ENCODE measurements around the gene BRS3.

The BRS3 gene

DNA sequence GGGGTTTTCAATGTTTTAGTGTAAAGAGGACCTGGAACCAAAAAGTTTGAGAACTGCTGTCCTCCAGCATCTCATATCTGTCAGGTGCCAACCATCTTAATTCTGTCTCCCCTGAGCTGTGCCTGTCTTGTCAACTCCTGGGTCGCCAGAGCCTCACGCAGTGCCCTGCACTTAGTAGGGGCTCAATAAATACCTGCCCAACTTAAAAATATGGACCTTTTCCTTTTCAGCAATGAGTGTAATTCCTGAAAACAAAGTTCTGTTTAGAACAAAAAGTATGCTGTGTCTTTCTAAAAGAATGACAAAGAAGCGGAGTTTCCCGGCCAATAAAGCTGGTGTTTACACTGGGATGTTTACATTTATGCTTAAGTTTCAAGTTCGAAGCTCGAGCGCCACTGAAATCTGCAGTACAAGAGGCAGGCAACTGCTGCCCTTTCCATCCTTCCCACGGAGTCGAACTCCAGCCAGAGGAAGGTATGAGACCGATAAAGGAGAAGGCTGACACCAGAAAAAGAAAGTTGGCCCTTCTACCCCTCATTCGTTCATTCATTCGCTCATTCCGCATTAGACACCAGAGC, 8.5 kb downstream of the BRS3 start:
- no peak for DNase-seq

DNA sequence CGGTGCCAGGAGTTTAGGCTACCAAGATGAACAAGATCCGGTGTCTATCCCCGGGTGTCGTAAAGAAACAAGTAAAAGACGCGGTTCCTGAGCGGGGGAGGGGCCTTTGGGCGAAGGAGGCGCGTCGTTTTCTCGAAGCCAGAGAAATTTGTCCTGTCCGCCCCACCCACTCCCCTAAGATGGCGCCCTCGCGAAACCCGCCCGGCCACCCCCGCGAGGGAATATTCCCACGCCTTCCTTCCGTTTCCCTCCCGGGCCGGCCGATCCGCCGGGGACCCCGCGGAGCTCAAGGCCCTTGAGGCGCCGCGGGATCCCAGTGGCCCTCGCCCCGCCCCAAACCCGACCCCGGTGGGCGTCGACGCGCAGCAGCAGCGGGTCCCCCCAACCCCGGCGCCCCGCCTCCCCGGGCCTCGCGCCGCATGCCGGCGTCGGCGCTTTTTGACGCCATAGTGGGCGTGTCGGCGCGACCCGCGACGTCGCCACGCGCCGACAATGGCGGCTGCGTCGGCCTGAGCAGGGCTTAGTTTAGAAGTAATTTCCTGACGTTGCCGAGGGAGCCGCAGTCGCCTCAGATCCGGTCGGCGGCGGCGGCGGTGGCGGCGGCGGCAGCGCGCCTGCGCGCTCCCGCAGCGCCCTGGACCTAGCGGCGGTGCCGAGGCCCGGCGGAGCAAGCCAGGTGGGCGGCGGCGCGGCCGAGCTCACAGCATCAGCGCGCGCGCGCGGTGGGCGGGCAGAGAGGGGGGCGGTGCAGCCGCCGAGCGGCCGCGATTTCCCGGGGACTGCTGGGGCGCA, 9.2 kb downstream of the BRS3 start:
- peak; percentile 65 to 70 for DNase-seq

DNA sequence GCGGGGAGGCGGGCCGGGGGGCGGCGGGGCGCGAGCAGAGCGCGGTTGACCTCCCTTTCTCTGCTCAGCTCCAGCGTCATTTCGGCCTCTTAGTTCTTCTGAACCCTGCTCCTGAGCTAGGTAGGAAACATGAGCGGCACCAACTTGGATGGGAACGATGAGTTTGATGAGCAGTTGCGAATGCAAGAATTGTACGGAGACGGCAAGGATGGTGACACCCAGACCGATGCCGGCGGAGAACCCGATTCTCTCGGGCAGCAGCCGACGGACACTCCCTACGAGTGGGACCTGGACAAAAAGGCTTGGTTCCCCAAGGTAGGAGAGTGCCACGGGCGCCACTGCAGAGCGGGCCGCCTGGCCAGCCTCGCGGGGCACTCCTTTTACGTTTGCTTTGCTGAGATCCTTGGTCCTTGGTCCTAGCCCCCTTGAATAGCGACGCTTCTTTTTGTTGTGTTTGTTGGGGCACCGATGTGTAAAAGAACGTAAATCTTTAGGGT, 9.9 kb downstream of the BRS3 start, which contains the start of gene HTATSF1:
Gene HTATSF1 (plus strand): TSS at position 37 of the 497 bp plus-strand sequence. CDS start 93 bp downstream, at position 130.
- DNase-seq = no peak

DNA sequence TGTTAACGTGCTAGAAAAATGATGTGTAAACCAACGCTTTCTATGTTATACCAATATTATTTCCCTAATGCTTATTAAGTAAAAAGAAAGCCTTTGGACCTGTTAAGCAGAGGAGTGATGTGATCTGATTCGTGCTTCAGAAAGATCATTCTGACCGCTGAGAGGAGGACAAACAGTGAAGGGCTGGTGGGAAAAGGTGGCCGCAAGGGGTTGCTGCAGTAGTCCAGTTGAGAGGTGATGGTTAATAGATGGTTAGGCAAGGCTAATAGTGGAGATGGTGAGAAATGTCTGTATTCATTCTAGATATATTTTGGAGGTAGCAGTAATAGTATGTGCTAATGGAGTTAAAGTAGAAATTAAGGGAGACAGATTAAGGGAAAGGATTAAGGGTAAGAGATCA, 31.3 kb downstream of the BRS3 start:
- DNase-seq = no peak

DNA sequence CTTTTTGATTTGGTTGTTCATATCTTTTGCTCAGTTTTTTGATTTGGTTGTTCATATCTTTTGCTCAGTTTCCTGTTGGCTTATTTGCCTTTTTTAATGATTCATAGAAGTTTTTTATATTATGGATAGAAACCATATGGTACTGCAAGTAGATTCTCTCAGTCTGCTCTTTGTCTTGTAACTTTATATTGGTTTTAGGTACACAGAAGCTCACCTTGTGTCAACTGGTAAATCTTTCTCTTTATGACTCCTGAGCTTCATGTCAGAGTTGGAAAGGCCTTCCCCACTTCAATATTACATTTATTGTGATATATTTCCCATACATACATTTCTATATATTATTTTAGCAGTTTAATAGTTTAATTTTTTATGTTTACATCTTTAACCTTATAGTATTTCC, 36.0 kb downstream of the BRS3 start:
- no peak for DNase-seq

DNA sequence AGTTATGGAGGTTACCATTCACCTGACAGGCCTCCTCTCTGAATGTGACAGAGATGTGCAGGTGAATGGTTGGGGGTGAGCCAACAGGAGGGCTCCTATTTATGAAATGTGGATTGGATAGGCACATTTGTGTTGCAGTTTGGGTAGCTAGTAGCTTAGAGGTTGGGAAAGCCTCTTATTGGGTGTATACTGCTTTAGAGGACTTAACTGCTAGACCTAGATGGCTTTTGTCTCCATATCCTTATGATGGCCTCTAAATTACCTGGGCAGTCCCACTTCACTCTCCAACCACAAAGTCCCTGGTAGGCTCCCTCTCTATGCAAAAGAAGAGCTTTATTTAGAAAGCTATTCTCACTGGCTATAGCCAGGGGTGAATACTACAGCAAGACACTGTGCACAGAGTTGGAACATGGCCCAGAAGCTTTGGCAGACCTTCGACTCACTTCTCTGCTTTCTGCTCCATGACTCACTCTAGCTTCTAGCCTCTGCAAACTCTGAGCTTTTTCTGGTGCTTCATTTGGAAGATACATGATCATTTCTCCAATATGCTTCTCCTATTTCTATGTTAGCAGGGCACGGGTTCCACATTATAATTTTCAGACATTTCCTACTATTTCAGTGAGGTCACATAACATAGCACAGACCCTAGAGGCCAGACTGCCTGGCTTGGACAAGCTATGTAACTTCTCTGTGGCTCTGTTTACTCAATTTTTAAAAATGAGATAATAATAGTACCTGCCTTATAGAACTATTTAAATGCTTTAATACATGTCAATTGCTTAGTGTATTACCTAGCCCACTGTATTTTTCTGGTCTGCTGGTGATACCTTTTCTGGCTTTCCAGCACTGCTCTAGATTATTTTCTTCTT, 38.2 kb downstream of the BRS3 start:
- no peak for DNase-seq

DNA sequence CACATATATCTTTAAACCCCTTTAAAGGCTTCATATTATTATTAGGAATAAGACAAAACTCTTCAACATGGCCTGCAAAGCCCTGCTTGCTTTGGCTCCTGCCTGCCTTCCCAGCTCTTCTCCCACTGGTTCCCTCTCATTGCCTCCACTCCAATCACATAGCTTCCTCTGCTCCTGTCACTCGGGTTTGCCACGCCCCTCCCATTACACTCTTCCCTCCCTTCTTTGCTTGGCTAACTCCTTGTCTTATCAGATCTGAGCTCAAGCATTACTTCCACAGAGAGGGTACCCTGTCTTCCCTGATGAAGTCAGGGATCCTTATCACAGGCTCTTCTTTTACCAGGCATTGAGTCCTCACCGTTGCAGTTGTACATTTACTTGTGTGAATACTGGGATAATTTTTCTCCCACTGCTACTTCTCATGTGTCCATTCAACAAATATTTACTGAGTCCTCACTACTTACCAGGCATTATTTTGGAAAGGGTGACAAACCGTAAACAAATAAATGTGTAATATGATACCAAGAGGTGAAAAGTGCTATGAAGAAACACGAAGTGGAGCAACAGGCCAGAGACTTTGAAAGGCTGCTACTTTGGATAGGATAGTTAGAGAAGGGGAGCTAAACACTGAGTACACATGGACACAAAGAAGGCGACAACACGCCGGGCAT, 41.0 kb downstream of the BRS3 start:
- no peak for DNase-seq

DNA sequence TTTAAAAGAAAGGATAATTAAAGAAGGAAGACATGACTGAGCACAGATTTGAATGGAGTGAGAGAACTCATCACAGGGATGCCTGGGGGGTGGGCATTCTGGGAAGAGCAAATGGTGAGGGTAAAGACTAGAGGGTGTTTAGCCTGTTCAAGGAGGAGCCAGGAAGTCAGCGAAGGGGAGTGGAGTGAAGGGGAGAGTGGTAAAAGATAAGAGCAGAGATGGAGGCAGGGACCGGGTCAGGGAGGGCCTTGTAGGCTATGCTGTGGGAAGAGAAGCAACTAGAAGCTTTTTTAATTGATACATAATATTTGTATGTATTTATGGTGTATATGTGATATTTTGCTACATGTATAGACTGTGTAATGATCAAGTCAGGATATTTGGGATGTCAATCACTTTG, 42.0 kb downstream of the BRS3 start:
- DNase-seq = no peak

DNA sequence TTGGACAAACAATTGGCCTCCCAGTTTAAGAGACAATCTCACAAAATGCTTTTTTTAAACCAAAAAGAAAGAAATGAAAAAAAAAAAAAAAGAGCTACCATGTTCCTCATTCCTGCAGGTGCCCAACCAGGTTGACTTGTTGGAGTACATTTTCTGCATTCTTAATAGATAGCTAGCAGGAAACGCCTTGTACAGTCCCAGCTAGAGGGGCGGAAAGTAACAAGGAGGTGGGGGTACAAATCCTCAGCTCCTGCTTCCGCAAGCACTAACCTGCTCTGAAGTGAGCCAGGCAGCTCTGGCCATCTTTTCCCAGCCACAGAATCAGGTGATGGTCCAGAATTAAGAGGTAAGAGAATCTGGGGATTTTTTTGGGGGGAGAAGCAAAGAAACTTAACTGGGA, 44.2 kb downstream of the BRS3 start, which contains the start of gene VGLL1:
Gene VGLL1 (plus strand): TSS at position 265 of the 400 bp plus-strand sequence. CDS start 3,806 bp downstream, outside the sequence.
- no peak for DNase-seq

DNA sequence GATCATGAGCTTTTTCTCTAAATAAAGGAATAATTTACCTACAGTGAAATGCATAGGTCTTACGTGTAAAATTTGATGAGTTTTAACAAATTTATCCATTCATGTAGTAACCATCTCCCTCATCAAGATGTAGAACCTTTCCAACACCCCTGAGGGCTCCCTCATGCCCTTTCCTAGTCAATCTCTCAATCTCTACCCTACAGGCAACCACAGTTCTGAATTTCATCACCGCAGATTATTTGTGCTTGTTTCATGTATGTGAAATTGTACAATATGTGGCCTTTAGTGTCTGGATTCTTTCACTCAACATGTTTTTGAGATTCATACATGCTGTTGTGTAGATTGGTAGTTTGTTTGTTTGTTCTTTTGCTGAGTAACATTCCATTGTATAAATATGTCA, 46.4 kb downstream of the BRS3 start:
- DNase-seq = no peak

DNA sequence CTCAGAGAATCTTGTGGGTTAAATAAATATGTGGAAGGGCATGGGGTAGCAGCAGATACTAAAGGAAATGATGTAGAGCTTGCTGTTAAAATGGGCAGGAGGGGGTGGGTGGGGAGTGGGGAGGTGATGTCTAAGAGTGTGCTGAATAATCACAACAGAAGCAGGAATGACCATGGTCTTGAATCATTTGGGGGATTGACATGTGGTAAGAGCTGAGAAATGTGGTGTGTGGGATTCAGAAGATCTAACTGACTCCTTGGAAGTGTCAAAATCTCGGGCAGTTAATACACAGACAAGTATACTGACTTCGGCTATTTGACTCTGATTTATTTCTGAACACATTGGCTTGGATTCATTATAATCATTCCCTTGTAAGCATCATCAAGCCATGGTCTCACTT, 51.1 kb downstream of the BRS3 start:
- DNase-seq = no peak

DNA sequence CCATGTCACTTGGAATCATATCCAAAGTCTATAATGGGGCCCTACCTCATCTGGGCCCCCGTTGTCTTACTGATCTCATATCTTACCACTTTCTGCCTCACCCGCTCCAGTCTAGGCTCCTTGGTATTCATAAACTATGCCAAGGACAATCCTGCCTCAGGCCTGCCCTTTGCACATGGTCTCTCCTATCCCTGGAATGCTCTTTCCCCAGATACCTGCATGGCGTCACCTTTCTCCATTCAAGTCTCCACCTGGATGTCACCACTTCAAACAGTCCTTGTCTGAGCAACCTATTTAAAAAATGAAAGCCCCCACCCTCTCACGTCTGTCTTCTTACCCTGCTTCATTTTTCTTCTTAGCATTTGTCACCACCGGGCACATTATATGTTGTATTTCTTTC, 52.5 kb downstream of the BRS3 start:
- DNase-seq = no peak

DNA sequence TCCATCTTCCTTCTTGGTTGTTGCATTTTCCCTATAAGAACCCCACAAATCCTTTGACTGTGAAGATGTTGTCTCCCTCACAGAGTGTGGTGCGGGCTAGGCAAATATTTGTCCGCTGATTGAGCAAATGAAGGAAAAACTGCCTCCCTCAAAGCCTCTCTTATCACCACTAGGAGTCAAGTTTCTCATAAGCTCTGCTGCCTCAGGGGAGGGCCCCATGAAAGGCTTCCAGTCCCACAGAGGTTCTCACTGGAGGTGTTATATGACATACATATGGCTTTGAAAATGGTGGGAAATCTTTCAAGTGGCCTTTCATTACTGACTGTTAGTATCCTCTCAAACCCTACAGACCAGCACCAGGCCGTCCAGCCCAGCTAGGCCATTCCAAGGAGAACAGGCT, 53.5 kb downstream of the BRS3 start:
- DNase-seq = no peak

DNA sequence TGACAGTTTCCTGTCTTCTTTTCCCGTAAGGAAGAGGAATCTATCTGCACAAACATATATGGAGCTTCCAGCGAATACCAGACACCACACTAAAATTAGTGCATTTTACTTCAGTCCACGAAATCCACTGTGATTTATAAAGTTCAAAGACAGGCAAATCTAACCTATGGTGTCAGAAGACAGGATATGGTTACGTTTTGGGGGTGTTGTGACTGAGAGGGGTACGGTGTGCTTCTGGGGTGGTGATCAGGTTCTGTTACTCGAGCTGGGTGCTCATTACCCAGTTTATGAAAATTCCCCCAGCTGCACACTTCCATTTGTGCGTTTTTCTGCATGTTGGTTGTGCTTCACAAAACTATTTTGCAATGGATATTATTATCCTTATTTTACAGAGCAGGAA, 54.5 kb downstream of the BRS3 start:
- no peak for DNase-seq
